GM19395 (cell line): ENCODE results near the gene ZFP2.
A peak's percentile ranks its signal among the peaks of the same experiment; 100 is the strongest.
"Not testable (repeated sequence)": the region's sequence is repeated elsewhere in the genome, so short reads cannot be mapped to it uniquely, and the experiment has no call there.

Experiments
- ATAC-seq: cut with Tn5 transposase; IDR thresholded peaks from one replicate; pipeline ENCODE4 v1.9.1; 2021; ENCODE audit warnings: mild to moderate bottlenecking, moderate library complexity; ENCODE audit not compliant: unreplicated experiment

The ZFP2 gene

GRCh38 chr5:178895615-178896571 is at the start of gene ZFP2:
TSS of gene ZFP2 (plus strand) at chr5:178895913. CDS start at chr5:178931314, 35,401 bp downstream.
- ATAC-seq = no peak

GRCh38 chr5:178849316-178849715 is 46.4 kb upstream of the ZFP2 start:
- no peak for ATAC-seq

- ATAC-seq = no peak
Observed at GRCh38 chr5:178851951-178852350, 43.8 kb upstream of the ZFP2 start.

GRCh38 chr5:178854284-178854683 is 41.4 kb upstream of the ZFP2 start:
- no peak for ATAC-seq

- ATAC-seq = peak; percentile 99
Observed at GRCh38 chr5:178859625-178860521, 35.8 kb upstream of the ZFP2 start, which contains the start of gene ZNF354B. TSS of gene ZNF354B (plus strand) at chr5:178859953. CDS start at chr5:178861048, 1,095 bp downstream.

GRCh38 chr5:178860615-178861014 is 35.1 kb upstream of the ZFP2 start:
- not testable (repeated sequence) for ATAC-seq

GRCh38 chr5:178861627-178862026 is 34.1 kb upstream of the ZFP2 start:
- ATAC-seq = no peak

- no peak for ATAC-seq
Observed at GRCh38 chr5:178866946-178867345, 28.8 kb upstream of the ZFP2 start.

- ATAC-seq = no peak
Observed at GRCh38 chr5:178869577-178869976, 26.1 kb upstream of the ZFP2 start.

GRCh38 chr5:178870411-178870810 is 25.3 kb upstream of the ZFP2 start:
- ATAC-seq = no peak

GRCh38 chr5:178872302-178872701 is 23.4 kb upstream of the ZFP2 start:
- ATAC-seq = no peak

- ATAC-seq = not testable (repeated sequence)
Observed at GRCh38 chr5:178883115-178883694, 12.5 kb upstream of the ZFP2 start.

- no peak for ATAC-seq
Observed at GRCh38 chr5:178883815-178884430, 11.8 kb upstream of the ZFP2 start.

GRCh38 chr5:178899289-178899688 is 3.6 kb downstream of the ZFP2 start:
- no peak for ATAC-seq

- ATAC-seq = no peak
Observed at GRCh38 chr5:178902849-178903248, 7.1 kb downstream of the ZFP2 start.

- ATAC-seq = no peak
Observed at GRCh38 chr5:178931846-178932760, 36.4 kb downstream of the ZFP2 start.

GRCh38 chr5:178940569-178941360 is 45.1 kb downstream of the ZFP2 start, which contains the start of gene ZNF454:
TSS of gene ZNF454 (plus strand) at chr5:178941198. CDS start at chr5:178942792, 1,594 bp downstream.
- no peak for ATAC-seq

GRCh38 chr5:178941361-178941760 is 45.6 kb downstream of the ZFP2 start:
- no peak for ATAC-seq
